Dedifferentiated amniotic fluid mesenchymal stem cell (primary cell): ENCODE data around the gene SUGCT.
A peak's percentile ranks its signal among the peaks of the same experiment; 100 is the strongest.
"Not testable (repeated sequence)": the region's sequence is repeated elsewhere in the genome, so short reads cannot be mapped to it uniquely, and the experiment has no call there.

Experiments
- DNase-seq: peaks from one replicate; pipeline ENCODE4 v3.0.0-alpha.2; 2016; ENCODE audit errors: extremely low spot score

The SUGCT gene

DNA sequence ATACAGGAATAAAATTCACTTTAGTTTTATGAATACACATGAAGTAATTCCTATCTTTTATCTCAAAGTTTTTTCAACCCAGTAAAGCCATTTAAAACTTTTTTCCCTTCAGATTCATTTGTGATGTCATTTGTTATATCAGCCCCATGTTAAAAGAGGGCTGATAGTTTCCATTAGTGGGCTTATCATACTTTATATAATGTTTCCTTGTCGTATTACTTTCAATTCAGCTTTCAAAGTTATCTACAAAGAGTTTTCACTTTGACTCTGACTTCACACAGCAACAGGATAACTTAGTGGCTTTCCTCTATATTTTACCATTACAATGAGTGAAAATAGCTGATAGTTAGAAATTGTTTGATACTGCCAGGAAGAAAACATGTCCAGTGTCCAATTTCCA is 484.8 kb downstream of the SUGCT start:
- no peak for DNase-seq

DNA sequence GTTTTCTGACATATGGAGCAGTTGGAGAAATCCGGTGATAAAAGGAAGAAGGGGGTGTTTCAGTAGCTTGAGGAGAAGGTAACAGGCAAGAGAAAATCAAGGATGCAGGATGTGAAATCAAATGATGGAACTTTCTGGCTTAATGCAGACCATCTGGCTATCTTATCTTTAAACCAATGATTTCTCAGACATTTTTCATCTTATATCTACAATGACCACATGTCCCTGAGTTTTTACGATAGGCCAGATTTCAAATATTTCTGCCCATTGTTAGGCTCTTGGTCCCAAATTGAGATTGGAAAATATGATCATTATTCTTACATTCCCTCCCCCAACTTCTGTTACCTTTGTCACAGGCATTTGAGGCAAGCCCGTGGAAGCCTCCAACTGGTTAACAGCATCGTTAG is 486.8 kb downstream of the SUGCT start:
- no peak for DNase-seq

DNA sequence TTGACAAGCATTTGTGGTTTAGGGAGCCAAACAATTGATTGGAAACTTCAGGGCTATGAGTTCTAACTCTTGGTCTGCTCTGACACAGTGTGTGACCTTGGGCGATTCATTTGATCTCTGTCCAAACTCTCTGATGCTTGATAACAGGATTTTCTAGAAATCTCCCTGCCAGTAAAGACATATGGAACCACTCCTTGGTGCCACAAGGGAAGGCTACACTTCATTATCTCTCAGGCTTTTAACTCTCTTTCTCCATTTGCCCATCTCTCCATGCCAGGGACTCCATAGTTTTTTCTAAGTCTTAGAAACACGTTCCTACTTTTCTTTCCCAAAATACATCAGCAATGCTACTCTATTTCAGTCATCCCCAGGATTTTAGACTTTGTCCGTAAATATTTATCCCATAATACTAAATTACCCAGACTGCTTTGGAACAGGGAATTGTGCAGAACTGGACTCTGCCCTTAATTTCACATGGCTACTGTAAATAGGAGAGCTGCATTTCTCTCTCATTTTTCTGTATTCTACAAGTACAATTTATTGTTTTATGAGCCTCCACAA is 488.2 kb downstream of the SUGCT start:
- no peak for DNase-seq

DNA sequence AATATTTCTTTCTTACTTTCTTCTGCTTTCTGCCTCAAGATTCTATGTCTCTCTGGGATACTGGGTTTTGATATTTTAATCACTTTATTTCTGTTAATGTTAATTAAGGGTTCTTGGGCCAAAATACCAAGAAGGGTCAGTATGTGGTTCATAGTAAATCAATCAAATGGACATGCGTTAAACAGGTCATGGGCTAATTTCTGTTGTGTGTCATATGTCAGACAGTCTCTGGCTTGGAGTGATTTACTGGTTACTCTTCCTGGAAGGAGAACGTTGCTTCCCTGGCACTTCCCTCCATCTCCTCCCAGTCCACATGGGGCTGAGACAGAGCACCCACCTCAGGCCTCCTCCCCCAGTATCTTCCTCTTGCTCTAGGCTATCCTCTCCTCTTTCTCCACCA is 489.1 kb downstream of the SUGCT start:
- DNase-seq: no peak

DNA sequence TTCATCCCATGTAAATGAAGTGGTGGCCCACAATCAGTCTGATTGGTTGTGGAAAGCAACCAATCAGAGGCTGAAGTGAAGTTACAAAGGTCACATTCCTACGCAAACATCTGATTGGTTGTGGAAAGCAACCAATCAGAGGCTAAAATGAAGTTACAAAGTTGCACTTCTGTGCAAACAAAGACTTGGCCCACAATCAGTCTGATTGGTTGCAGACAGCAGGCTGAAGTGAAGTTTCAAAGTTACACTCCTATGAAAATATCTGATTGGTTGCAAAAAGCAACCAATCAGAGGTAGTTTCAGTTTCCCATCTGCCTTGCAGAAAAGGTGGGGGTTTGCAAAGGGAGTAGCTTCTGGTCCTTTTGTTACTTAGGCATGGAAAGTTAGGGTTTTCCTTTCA is 492.6 kb downstream of the SUGCT start:
- DNase-seq: not testable (repeated sequence)

DNA sequence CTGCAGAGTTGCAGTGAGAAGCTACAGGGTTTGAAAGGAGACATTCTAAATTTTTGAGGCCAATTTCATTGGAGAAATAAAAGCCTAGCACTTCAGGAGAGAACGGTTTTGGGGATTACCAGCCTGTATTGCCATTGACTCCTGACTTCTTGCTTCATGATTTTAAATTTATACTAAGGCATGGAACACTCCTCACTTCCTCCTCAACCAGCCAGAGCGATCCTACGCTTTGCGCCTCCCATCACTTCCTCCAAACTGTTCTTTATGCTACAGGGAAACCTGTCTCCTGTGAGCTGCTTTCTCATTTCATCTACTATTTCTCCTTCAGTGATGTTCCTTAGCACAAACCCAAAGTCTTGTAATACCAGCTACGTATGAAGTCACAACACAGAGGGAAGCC is 495.1 kb downstream of the SUGCT start:
- no peak for DNase-seq

DNA sequence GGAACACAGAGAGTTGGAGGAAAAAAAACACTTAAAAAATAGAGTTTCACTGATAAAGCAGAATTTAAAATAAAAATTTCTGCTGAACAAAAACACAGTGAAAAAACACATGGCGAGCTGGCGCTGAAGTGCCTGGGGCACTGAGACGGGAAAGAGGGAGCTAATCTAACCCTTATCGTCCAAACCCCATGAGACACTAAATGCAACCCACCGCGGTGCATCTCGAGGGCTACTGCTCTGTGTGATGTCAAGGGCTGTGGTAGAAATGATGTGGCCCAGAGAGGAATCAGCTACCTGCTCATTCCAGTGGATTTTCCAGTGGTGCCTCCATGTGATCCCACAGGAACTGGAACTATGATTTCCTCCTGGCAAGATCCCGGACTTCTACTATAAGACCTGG is 499.3 kb downstream of the SUGCT start:
- DNase-seq: no peak

DNA sequence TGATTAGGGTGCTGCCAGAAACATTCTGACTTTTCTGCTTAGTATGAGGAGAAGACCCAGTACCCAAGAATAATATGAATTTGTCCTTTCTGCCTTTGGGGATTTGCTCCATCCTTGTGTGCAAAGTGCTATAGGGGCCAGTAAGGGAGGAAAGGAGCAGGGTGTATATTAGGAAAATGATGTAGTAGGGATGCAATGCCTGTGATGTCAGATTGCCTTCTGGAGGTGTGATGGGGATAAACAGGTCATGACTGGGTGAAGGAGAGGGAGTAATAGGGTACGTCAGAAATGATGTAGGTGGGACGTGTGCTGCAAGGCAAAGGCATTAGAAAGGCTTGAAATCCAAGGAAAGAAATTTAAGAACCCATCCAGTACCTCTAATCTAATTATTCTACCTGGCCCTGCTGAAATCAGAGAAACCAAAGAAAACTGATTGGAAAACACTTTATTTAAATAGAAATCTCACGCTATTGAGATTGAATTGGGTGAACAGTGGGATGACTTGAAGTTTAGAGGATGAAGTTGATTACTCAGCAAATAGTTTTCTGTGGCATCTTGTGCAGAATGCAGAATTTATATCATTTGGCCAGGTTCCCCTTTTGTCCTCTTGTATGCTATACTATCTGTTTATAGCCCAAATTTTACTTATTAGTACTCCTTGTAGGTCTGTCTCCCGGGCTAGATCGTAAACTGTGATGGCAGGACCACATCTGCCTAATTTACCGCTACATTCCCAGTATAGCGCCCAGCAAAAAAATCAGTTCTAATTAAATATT is 503.9 kb downstream of the SUGCT start:
- no peak for DNase-seq

DNA sequence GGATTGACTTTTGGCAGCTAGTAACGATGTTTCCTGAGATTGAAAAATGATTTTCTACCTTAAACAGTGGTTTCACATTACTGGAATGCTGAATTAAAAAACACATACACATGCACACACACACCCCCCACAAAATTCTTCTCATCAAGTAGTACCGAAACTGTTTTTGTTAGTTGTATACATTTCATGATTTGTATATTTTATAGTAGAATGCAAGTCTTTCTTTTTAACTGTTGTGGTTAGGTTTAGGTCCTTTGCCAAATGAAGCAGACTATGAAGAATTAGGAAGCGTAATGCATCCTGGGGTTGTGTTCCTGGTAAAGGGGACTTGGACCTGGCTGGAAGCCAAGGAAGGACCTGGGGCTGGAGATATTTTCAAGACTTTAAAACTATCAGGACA is 505.8 kb downstream of the SUGCT start:
- no peak for DNase-seq

DNA sequence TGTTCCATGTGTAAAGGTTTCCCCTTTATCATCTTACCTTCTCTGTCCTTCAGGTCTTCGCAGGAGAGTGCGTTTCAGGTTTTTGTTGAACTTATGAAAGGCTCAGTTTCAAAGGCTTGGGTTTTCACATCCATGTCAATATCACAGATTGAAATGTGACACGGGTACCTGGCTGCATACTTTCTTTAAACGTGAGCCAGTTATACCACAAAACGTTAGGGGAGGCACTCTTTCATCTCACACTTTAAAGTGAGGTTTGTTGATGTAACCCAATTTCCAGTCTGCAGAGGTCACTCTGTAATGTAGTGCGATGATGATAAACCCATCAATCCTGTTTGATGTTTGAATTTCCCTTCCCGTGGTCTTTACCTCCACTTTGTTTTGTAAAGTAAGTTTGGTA is 506.9 kb downstream of the SUGCT start:
- DNase-seq: no peak

DNA sequence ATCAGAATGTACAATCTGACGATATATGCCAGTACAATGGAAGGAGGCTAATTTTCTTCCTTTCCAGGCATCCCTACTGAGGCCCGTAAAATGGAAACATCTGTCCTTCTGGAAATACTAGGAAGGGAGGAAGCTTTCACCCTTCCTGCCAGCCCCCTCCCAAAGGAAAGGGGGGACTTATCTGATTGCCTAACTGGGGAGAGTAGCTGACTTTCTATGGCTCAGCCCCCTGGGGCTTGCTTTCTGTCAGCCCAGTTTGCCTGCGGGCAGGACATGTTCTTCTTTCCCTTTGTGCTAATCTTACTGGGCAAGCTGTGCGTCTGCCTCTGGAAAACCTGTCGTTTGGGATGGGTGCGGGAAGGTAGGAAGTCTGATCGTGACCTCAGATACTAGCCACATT is 508.9 kb downstream of the SUGCT start:
- no peak for DNase-seq

DNA sequence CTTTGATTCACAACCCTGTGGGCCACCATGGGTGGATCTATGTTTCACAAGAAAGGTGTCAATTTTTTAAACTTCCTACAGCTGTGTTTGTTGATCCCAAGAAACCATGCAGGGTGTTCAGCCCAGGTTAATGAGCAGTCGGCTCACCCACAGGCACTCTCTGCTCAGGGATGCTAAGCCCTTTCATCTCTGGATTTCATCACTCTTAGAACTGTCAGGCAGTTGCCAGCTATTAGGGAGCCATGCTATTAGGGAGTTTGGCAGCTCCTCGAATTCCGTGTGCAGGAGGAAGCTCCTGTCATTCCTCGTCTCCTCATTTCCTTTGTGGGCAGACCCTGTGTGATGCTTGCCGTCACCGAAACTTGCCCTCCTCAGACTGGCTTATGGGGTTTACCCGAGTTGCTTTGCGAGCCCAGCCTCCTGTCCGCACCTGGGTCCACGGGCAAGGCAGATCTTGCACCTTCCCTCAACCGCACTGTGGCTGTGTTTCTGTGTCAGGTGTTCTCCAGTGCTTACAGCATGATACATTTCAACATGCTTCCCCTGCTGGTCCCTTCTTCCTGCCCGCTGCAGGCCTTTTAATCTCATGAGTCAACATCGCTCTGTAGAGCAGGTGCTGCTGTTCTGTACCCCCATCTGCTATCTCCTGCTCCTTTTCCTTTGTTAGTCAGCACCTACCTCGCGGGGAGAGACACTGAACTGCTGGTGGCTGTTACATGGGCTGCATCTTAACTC is 509.8 kb downstream of the SUGCT start:
- DNase-seq: no peak

DNA sequence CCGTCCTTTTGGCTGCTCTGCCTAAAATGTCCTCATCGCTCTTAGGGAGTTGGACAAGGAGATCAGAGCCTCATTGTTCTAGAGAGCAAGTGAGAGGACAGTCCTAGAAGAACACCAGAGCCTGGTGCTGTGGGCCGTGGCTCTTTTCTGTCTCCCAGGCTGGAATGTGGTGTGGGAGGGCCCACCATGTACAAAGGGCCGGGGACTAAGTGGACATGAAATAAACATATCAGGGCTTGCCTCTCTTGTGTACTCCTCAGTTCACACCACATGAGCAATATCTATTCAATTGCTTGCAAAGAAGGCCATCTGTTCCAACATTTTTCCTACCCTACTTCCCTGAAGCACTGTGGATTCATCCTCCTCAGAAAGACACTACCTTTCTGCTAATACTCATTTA is 510.4 kb downstream of the SUGCT start:
- no peak for DNase-seq

DNA sequence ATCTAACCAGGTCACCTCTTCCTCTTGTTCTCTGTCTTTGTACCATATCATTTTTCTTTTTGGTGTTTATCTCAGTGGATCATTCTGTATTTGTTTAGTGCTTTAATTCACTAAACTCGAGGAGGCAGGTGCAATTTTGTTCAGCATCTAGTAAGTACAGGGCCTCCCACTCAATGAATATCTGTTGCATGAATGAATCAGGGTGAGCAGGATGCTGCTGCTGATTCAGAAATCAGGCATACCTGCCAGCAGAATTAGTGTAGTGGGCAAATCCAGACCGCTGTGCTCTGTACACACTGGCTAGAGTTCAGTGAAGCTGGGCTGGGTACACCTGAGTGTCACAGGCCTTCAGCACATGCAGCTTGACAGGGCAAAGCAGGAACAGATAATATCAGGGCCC is 511.9 kb downstream of the SUGCT start:
- no peak for DNase-seq

DNA sequence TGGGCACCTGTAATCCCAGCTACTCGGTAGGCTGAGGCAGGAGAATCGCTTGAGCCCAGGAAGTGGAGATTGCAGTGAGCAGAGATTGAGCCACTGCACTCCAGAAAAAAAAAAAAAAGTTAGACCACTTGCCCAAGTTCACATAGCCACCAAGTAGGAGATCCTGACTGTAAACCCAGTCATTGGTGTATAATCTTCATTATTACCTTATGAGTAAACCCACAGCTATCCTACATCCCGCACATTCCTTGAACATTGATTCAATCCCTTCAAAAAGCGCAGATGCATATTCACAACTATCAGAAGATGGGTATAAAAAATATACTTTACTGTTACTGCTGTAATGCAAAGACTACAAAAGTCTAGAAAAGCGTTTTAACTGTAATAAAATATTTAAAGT is 512.9 kb downstream of the SUGCT start:
- DNase-seq: no peak

DNA sequence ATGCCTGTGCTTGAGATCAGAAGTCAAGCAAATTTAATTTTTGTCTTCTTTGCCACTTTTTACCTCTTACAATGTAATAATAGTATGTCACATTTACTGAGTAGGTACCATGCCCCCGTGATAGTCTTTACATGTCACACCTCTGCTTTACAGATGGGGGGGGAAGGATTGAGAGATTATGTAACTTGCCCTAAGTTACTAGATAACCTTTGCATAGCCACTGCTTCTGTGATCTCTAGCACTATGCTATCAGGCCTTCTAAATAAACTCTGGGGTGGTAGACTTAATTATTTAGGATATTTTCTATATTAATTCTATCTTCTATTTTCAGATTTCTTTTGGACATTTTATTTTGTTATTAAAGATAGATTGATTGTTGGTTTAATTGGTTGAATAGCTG is 514.4 kb downstream of the SUGCT start:
- no peak for DNase-seq

DNA sequence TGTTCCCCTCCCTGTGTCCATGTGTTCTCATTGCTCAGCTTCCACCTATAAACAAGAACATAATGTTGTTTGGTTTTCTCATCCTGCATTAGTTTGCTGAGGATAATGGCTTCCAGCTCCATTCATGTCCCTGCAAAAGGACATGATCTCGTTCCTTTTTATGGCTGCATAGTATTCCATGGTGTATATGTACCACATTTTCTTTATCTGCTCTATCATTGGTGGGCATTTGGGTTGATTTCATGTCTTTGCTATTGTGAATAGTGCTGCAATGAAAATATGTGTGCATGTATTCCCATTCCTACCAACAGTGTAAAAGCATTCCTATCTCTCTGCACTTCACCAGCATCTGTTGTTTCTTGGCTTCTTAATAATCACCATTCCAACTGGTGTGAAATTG is 516.1 kb downstream of the SUGCT start:
- DNase-seq: not testable (repeated sequence)

DNA sequence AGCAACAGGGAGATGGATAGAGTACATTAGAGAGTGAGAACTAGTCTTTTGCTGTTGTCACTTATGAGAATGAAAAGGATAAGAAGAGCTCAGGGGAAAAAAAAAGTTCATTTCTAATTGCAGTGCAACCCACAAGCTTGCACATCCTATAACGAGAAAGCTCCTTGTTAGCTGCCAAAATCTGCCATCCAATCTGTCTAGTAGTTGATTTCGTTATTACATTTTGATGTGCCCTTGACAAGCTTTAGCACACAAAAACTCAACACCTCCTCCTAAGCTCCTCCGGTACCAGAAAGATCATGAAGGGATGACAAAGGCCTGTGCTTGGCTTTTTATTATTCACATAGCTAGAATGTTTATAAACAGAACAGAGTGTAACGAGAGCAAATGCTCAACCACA is 519.4 kb downstream of the SUGCT start:
- no peak for DNase-seq

DNA sequence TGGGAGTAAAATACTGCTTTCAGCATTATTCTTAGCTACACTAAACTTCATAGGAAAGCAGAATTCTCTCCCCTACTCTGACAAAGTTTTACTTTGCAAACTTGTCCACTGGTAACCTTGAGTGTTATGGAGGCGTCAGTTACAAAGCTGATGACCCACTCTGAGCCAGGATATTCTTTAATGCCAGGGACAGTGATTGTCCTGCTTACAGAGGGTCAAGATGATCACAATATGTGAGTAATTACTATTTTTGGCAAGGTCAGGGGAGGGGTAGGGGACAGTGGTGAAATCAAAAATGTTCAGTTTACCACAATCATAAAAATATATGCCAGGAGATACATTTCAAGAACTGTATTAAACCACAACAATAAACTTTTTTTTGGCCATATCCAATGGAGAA is 520.6 kb downstream of the SUGCT start:
- DNase-seq: no peak

DNA sequence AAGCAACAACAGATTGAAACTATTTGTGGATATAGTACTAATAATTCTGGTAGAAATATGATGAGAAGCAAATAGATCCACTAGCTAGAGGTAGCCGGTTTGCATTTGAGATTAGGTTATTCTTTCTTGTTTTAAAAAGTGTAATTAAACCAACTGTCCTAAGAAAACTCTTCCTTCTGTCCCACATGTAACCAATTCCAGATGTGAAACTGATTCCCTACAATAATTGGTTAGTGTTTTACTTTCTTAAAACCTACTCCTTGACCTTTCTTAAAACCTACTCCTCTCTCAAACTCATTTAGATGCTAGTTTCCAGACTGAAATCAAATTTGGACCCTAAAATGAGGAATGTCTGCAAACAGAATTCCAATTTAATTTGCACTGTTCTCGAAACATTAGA is 521.5 kb downstream of the SUGCT start:
- DNase-seq: no peak

DNA sequence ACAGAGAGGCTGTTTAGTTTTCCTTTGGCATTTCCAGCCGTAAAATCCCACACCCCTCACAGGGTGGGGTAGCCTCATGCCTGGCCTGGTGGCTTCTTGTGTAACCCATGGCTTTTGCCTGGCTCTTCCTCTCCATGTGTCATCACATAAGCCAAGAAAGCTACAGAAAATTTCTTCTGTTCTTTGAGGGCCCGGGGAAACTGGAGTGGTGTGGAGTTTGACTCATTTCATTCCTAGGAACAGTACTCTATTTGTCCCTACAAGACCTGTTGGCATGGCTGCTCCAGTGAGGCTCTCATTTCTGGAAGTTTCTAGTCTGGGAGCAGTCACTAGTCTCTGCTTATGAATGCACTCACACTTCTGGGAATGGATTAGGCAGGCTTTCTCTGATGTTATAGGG is 523.9 kb downstream of the SUGCT start:
- no peak for DNase-seq

DNA sequence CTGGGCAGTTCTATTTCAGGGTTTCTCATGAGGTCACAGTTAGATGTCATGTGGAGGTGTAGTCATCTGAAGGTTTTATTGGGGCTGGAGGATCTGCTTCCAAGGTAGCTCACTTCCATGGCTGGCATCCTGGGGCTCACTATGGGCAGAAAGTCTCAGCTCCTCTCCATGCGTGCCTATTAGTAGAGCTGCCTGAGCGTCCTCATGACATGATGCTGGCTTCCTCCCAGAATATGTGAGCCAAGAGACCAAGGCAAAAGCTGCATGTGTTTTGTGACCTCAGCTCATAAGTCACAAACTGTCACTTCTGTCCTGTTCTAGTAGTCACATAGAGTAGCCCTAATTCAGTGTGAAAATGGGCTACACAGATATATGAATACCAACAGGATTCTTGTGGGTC is 524.4 kb downstream of the SUGCT start:
- no peak for DNase-seq

DNA sequence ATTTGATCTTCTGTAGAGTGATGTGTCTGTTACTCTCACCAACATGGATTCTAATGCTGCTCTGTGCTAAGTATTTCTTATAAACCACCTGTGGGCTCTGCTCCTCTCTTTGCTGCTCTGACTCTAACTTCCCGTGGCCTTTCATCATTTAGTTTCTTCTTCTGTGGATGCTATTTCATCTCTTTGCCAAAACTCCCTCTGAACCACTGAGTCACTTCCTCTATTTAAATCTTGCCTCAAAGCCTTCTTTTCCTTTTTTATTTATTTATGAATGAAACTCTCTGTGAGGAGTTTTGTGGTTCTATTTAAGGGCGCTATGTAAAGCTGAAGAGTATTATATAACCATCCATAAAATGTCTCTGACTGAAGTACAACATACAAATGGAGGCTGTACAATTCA is 538.5 kb downstream of the SUGCT start:
- DNase-seq: peak; percentile 59
